ENCODE results near the gene TTLL8.
A peak's percentile ranks its signal among the peaks of the same experiment; 100 is the strongest.

TTLL8 gene

DNA sequence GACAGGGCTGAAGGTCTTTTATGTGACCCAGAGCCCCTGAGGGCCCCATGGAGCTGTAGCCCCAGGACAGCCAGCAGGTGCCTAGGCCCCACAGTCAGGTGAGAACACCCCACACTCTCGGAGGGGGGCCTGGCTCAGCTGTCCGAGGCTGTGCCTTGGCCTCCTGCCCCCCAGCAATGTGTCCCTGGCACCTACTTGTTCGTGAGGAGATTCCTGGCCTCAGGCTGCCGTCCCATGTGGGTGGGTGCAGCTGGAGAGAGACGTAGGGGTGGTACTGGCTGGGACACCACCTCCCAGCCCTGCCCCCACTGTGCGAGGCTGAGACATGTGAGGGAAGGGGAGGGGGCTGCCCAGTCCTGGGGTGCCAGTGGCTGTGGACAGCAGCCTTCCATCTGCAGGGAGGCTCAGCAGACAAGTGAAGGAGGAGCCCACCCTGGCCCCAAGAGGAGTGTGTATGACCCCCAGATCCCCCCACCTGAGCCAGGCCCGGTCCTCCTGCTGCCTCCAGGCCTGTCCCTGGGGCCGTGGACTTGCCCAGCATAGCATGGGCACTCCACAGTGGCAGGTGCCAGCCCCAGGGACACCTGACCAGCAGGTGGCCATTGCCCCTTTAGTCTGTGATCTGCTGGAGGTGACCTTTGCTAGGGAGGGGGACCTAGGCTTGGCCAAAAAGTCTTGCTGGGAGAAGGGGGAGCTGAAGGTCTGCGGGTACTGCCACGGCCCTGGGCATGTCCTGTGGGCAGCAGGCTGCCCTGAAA, 62.6 kb downstream of the TTLL8 start:
- no peak for DNase-seq (ENCODE audit: extremely low spot score)
- TF ChIP-seq, protein P1, sequence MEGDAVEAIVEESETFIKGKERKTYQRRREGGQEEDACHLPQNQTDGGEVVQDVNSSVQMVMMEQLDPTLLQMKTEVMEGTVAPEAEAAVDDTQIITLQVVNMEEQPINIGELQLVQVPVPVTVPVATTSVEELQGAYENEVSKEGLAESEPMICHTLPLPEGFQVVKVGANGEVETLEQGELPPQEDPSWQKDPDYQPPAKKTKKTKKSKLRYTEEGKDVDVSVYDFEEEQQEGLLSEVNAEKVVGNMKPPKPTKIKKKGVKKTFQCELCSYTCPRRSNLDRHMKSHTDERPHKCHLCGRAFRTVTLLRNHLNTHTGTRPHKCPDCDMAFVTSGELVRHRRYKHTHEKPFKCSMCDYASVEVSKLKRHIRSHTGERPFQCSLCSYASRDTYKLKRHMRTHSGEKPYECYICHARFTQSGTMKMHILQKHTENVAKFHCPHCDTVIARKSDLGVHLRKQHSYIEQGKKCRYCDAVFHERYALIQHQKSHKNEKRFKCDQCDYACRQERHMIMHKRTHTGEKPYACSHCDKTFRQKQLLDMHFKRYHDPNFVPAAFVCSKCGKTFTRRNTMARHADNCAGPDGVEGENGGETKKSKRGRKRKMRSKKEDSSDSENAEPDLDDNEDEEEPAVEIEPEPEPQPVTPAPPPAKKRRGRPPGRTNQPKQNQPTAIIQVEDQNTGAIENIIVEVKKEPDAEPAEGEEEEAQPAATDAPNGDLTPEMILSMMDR (IDR thresholded peaks at IDR 0.05; ENCODE audit: control extremely low read depth, extremely low read depth, low read depth, missing control alignments): no peak
- CTCF ChIA-PET: interaction anchor here (1.1 to 4.0 kb wide), 6 partner anchors 11 to 228 kb away, joined by 3 to 31 read pairs (median 12); no protein-coding TSS in a partner anchor
- POLR2A ChIA-PET: no interaction called here

DNA sequence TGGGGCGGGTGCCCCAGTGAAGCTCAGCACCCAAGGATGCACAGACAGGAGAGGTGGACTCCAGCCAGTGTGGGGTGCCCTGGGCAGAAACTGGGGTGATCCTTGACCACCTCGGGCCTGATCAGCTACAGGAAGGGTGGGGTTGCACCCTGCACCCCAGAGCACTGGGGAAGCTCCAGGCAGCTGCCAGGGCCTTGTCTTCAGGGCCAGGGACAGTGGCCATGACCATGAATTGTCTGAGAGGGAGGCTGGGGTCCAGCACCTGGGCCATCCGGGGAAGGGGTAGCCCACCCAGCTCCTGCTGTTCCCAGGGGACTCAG, 63.1 kb downstream of the TTLL8 start:
- CTCF ChIA-PET: interaction anchor here (0.7 to 4.0 kb wide), 7 partner anchors 12 to 228 kb away, joined by 3 to 31 read pairs (median 7); no protein-coding TSS in a partner anchor
- POLR2A ChIA-PET: no interaction called here

DNA sequence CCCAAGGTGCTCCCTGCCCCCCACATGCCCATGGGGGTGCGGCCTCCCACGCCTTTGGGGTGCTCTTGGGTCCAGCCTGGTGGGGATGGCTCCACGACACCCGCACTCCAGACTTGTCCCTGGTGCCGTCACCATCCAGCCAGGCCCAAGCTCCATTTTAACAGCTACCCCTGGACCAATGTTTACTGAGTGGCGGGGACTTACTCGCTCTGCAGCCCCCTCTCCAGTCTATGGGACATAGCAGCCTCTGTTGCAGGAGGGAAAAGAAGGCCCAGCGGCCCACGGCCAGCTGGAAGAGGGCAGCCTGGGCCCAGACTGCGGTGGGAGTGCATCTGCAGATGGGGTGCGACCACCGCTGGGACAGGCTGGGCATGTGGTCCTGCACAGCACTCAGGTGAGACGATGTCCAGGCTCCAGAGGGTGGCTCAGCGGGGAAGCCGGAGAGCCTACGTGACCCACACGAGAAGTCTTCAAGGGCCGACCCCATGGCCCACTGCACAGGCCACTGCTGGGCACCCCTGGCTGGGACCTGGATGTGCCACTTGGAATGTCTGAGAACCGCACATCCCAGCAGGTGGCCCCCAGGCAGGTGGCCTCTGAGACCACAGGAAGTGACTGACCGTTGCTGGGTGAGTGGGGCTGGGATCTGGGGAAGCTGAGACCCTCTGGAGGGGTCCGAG, 63.6 kb downstream of the TTLL8 start:
- POLR2A ChIA-PET: no interaction called here
- DNase-seq (ENCODE audit: extremely low spot score): no peak
- CTCF ChIA-PET: interaction anchor here (0.7 to 4.0 kb wide), 11 partner anchors 8 to 227 kb away, joined by 3 to 31 read pairs (median 7); no protein-coding TSS in a partner anchor
- TF ChIP-seq, protein P1 (IDR thresholded peaks at IDR 0.05; ENCODE audit: control extremely low read depth, extremely low read depth, low read depth, missing control alignments): no peak

More for the DNA sequence above, 63.1 kb downstream of the TTLL8 start:
- no peak for DNase-seq (ENCODE audit: extremely low spot score)
- TF ChIP-seq, protein P1 (IDR thresholded peaks at IDR 0.05; ENCODE audit: control extremely low read depth, extremely low read depth, low read depth, missing control alignments): no peak

DNA sequence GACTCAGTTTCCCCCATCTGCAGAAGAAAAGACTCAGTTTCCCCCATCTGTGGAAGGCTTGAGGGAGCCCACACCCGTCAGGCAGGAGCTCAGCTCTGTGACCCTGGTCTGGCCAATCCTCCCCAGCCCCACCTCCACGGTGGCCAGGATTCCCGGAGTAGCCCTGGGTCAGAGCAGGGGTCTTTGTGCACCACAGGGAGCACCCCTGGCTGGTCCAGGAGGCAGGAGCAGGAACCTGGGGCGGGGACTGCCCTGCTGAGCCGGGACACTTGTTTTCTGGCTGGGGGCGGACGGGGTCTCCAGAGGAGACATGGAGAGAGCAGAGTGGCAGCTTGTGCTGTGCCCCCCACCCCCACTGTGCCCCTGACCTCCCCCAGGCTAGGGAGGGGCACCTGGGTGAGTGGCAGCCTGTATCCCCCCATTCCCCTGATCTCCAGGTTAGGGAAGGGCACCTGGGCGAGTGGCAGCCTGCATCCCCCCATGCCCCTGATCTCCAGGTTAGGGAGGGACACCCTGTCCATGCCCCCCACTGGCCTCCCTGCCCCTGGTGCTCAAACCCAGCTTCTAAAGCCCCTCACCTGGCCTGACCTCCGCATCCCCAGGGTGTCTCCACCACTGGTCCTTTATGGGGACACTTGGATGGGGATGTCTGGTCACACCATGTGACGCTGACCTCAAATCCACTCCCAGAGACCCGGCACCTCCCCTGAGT, 64.3 kb downstream of the TTLL8 start:
- no peak for DNase-seq (ENCODE audit: extremely low spot score)
- POLR2A ChIA-PET: no interaction called here
- TF ChIP-seq, protein P1 (IDR thresholded peaks at IDR 0.05; ENCODE audit: control extremely low read depth, extremely low read depth, low read depth, missing control alignments): no peak
- CTCF ChIA-PET: interaction anchor here (0.8 to 4.0 kb wide), 14 partner anchors 8 to 226 kb away, joined by 3 to 31 read pairs (median 6); partner anchors contain the start of gene IL17REL

DNA sequence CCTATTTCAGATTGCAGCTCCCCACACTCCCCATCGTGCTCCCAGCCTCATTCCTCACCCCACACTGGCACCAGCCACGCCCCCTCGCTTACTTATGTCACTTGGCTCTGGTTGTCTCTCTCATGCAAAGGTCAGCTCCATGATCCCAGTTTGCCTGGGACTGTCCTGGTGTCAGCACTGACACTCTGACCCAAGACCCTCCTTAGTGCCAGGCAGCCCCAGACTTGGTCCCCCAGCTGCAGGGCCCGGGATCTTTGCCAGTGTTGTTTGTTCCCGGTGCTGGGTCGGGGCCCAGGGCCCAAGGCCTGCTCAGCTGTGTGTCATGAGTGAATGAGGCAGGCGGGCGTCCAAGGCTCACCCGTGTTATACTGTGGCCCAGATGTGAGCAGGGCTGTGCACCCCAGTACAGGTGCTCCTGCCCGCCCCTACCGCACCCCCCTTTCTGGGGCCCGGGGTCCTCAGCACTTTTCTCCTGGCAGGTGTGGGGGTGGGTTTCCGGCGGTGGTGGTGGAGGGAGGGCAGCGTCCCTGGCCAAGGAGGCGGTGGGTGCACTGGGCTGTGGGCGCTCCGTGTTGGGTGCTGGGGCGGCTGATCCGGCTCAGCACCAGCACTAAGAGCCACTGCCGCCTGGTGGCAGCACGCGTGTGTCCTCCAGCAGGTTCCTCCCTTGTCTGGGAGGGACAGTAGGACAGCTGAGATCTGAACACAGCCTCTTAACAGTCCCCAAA, 65.0 kb downstream of the TTLL8 start:
- DNase-seq (ENCODE audit: extremely low spot score): peak; percentile 88
- POLR2A ChIA-PET: no interaction called here
- CTCF ChIA-PET: interaction anchor here (0.6 to 4.0 kb wide), 17 partner anchors 9 to 226 kb away, joined by 3 to 31 read pairs (median 5); partner anchors contain the start of gene IL17REL
- TF ChIP-seq, protein P1 (IDR thresholded peaks at IDR 0.05; ENCODE audit: control extremely low read depth, extremely low read depth, low read depth, missing control alignments): peak; percentile 93

Data from GM10248 (cell line).